CD14-positive monocyte (primary cell): ENCODE measurements around the gene SLC22A9. TPM values are rescaled to one million over a fixed set of nuclear protein-coding genes. Genes with fewer than 3 reads are reported as not detected.

Experiments
- DNase-seq, 3 donors: peaks; one replicate each; pipeline ENCODE4 v3.0.0-alpha.2; 2011 to 2022
- H2AFZ ChIP-seq: 2 replicates; pipeline ENCODE4 v1.6.0; 2012; ENCODE audit warnings: mild to moderate bottlenecking, low read depth, low read length, inconsistent platforms; ENCODE audit not compliant: insufficient read depth, poor library complexity, severe bottlenecking
- H3K27ac ChIP-seq, 2 donors: 1 replicate in 1 of 2; 2 replicates in 1 of 2; pipeline ENCODE4 v1.5.1; 2012 to 2013; ENCODE audit warnings: low read length in 2 of 2, control low read depth in 1 of 2, inconsistent platforms in 1 of 2, low read depth in 1 of 2, mild to moderate bottlenecking in 1 of 2
- H3K27me3 ChIP-seq, 2 donors: one replicate each; pipeline versions ENCODE4 v1.6.0 to v1.6.1; 2011 to 2013; ENCODE audit warnings: low read length in 2 of 2; ENCODE audit not compliant: control insufficient read depth in 2 of 2, insufficient read depth in 2 of 2
- H3K36me3 ChIP-seq, 2 donors: replicated peaks in 1 of 2; 1 replicate in 1 of 2; 2 replicates in 1 of 2; pipeline versions ENCODE4 v1.5.1 to v1.6.1; 2012 to 2013; ENCODE audit warnings: low read length in 2 of 2, control low read depth in 1 of 2, inconsistent platforms in 1 of 2, mild to moderate bottlenecking in 1 of 2; ENCODE audit not compliant: insufficient read depth in 2 of 2, control insufficient read depth in 1 of 2
- H3K4me1 ChIP-seq, 2 donors: 1 replicate in 1 of 2; 2 replicates in 1 of 2; pipeline versions ENCODE4 v1.5.1 to v1.6.1; 2012 to 2013; ENCODE audit warnings: low read length in 2 of 2, control low read depth in 1 of 2, inconsistent platforms in 1 of 2, mild to moderate bottlenecking in 1 of 2, moderate library complexity in 1 of 2; ENCODE audit not compliant: insufficient read depth in 2 of 2, control insufficient read depth in 1 of 2
- H3K4me2 ChIP-seq: replicated peaks from 2 replicates; pipeline ENCODE3; 2012; ENCODE audit warnings: low read length, moderate library complexity, mild to moderate bottlenecking; ENCODE audit not compliant: poor library complexity, severe bottlenecking; ENCODE audit errors: extremely low read depth
- H3K4me3 ChIP-seq, 3 experiments: fragments of 200-600 bp in 1 of 3; sonication (generic) in 1 of 3; replicated peaks in 1 of 3; 1 replicate in 2 of 3; 2 replicates in 1 of 3; pipeline ENCODE4 v1.5.1; 2011 to 2013; ENCODE audit warnings: low read length in 3 of 3, mild to moderate bottlenecking in 3 of 3, control low read depth in 2 of 3, low read depth in 2 of 3, inconsistent platforms in 1 of 3, moderate library complexity in 1 of 3
- H3K79me2 ChIP-seq: 2 replicates; pipeline ENCODE4 v1.6.0; 2012; ENCODE audit warnings: mild to moderate bottlenecking, control low read depth, inconsistent platforms, low read length, moderate library complexity; ENCODE audit not compliant: insufficient read depth
- H3K9ac ChIP-seq: 2 replicates; pipeline ENCODE4 v1.6.0; 2017; ENCODE audit warnings: low read length, mild to moderate bottlenecking; ENCODE audit not compliant: insufficient read depth, poor library complexity, severe bottlenecking
- H3K9me3 ChIP-seq, 2 donors: replicated peaks in 1 of 2; 1 replicate in 1 of 2; 2 replicates in 1 of 2; pipeline versions ENCODE4 v1.5.1 to v1.6.1; 2012 to 2013; ENCODE audit warnings: low read length in 2 of 2, control low read depth in 1 of 2; ENCODE audit not compliant: control insufficient read depth in 1 of 2, insufficient read depth in 1 of 2
- H4K20me1 ChIP-seq: 2 replicates; pipeline ENCODE4 v1.6.0; 2012; ENCODE audit warnings: mild to moderate bottlenecking, low read length, control low read depth, moderate library complexity; ENCODE audit not compliant: insufficient read depth
- H3K27ac Mint-ChIP-seq, 7 donors: one replicate each; pipeline ENCODE4 v1.8.0; 2020; ENCODE audit warnings: mild to moderate bottlenecking in 7 of 7, mixed read lengths in 7 of 7, moderate library complexity in 6 of 7, inconsistent platforms in 2 of 7
- H3K27me3 Mint-ChIP-seq, 3 donors: one replicate each; pipeline ENCODE4 v1.8.0; 2021 to 2022; ENCODE audit warnings: low read depth in 3 of 3, mild to moderate bottlenecking in 3 of 3, mixed read lengths in 3 of 3, moderate library complexity in 3 of 3, inconsistent platforms in 1 of 3
- H3K36me3 Mint-ChIP-seq, 2 donors: one replicate each; pipeline ENCODE4 v1.8.0; 2020; ENCODE audit warnings: mixed read lengths in 2 of 2, inconsistent platforms in 1 of 2, mild to moderate bottlenecking in 1 of 2
- H3K4me1 Mint-ChIP-seq: one replicate; pipeline ENCODE4 v1.8.0; 2020; ENCODE audit warnings: mild to moderate bottlenecking, mixed read lengths
- H3K4me3 Mint-ChIP-seq, 2 donors: one replicate each; pipeline ENCODE4 v1.8.0; 2020; ENCODE audit warnings: mild to moderate bottlenecking in 2 of 2, mixed read lengths in 2 of 2, moderate library complexity in 1 of 2
- H3K9me3 Mint-ChIP-seq, 7 donors: one replicate each; pipeline ENCODE4 v1.8.0; 2020 to 2022; ENCODE audit warnings: mixed read lengths in 7 of 7, mild to moderate bottlenecking in 6 of 7, moderate library complexity in 6 of 7, inconsistent platforms in 2 of 7
- WGBS: methylation state at CpG from one replicate; pipeline ENCODE4 v1.1.5; 2013; ENCODE audit warnings: missing lambda C conversion rate; ENCODE audit not compliant: insufficient coverage; 5-methylcytosine and 5-hydroxymethylcytosine counted together
- intact Hi-C, 2 donors: fragments of 100-400 bp; cut with micrococcal nuclease; formaldehyde crosslinking; loops; one replicate each; pipeline versions ENCODE4 v1.15.0 to v1.15.1; 2023
- polyA plus RNA-seq, 3 donors: library from polyadenylated mRNA; depleted of rRNA in 1 of 3; unstranded in 2 of 3; stranded (reverse) in 1 of 3; fragments of 300-500 nt in 2 of 3; fragments of >200 nt in 1 of 3; fragmentation: Illumina TruSeq in 2 of 3; gene quantifications; 1 replicate in 2 of 3; 2 replicates in 1 of 3; pipeline ENCODE4 v1.2.3, GENCODE V29; 2012 to 2021
- TF ChIP-seq, protein P1 (sequence below): fragments of 200-600 bp; IDR thresholded peaks from one replicate; pipeline ENCODE4 v1.8.0; 2022; ENCODE audit warnings: antibody characterized with exemption, mild to moderate bottlenecking

SLC22A9 gene
- polyA plus RNA-seq, 3 donors, result not detected

- Mint-ChIP-seq H3K9me3 (peaks cover 9 to 22% (median 13%) of the 10 kb centered on the region in 7 donors), H3K36me3 (no peaks in the 10 kb centered on the region), H3K4me3 (no peak overlapping the region), H3K27ac (no peak overlapping the region), H3K27me3 (peaks cover 3 to 6% (median 5%) of the 10 kb centered on the region in 3 donors), H3K4me1 (no peaks in the 10 kb centered on the region)
- Histone ChIP-seq H3K9me3 (peaks cover 0 to 6% of the 10 kb centered on the region in 2 donors), H3K27me3 (no peaks in the 10 kb centered on the region), H3K79me2 (no peaks in the 10 kb centered on the region), H3K27ac (no peak overlapping the region), H3K36me3 (no peaks in the 10 kb centered on the region), H3K4me3 (no peak overlapping the region), H2AFZ (no peak overlapping the region), H3K4me2 (no peak overlapping the region), H3K9ac (no peak overlapping the region), H3K4me1 (no peaks in the 10 kb centered on the region), H4K20me1 (no peaks in the 10 kb centered on the region)
- TF ChIP-seq, protein P1, sequence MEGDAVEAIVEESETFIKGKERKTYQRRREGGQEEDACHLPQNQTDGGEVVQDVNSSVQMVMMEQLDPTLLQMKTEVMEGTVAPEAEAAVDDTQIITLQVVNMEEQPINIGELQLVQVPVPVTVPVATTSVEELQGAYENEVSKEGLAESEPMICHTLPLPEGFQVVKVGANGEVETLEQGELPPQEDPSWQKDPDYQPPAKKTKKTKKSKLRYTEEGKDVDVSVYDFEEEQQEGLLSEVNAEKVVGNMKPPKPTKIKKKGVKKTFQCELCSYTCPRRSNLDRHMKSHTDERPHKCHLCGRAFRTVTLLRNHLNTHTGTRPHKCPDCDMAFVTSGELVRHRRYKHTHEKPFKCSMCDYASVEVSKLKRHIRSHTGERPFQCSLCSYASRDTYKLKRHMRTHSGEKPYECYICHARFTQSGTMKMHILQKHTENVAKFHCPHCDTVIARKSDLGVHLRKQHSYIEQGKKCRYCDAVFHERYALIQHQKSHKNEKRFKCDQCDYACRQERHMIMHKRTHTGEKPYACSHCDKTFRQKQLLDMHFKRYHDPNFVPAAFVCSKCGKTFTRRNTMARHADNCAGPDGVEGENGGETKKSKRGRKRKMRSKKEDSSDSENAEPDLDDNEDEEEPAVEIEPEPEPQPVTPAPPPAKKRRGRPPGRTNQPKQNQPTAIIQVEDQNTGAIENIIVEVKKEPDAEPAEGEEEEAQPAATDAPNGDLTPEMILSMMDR, result no peak
- intact Hi-C loops, result no loop called here
- no peak for DNase-seq
- 100% methylated on average over 3 of the region's 3 CpGs for WGBS
These were observed 32.5 kb upstream of the SLC22A9 start for GRCh38 chr11:63337070-63337469.

DNA sequence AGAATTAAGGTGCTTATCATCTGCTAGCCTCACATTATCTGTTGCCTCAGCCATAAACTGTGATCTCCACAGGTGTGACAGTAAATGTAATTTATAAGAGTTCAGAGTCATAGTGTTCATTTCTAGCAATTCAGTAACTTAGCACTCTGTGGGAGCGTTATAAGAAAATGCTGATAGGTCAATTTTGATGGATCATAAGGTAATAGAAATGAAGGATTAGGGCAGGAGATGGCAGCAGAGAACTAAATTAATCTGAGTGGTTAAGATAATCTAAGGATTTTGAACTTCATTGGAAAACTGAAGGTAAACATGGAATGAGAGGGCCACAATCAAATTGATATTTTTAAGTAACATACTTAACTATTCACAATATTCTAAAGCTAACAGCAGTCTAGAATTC is 26.5 kb upstream of the SLC22A9 start:
- WGBS, result no CpG with 5 or more reads among the region's 1 CpG
- Mint-ChIP-seq H3K4me3 (no peak overlapping the region), H3K27ac (no peak overlapping the region), H3K4me1 (no peaks in the 10 kb centered on the region), H3K9me3 (peaks cover 0 to 6% (median 1%) of the 10 kb centered on the region in 7 donors), H3K36me3 (no peaks in the 10 kb centered on the region), H3K27me3 (peaks cover 0 to 4% (median 2%) of the 10 kb centered on the region in 3 donors)
- intact Hi-C loops, result no loop called here
- no peaks in the 10 kb centered on the region for H3K9me3 ChIP-seq
- no peaks in the 10 kb centered on the region for H3K27me3 ChIP-seq
- no peak overlapping the region for H2AFZ ChIP-seq
- H3K4me2 ChIP-seq, result no peak overlapping the region
- no peaks in the 10 kb centered on the region for H3K79me2 ChIP-seq
- no peak overlapping the region for H3K4me3 ChIP-seq
- no peak overlapping the region for H3K9ac ChIP-seq
- no peak for DNase-seq
- H4K20me1 ChIP-seq, result no peaks in the 10 kb centered on the region
- H3K36me3 ChIP-seq, result no peaks in the 10 kb centered on the region
- no peak overlapping the region for H3K27ac ChIP-seq
- TF ChIP-seq, protein P1, result no peak
- H3K4me1 ChIP-seq, result no peaks in the 10 kb centered on the region
